ENCODE results near the gene MUCL3. TPM values are rescaled to one million over a fixed set of nuclear protein-coding genes. Genes with fewer than 3 reads are reported as not detected.

Gene MUCL3
- polyA plus RNA-seq, 1 donor (not counting 4 experiments of a cell fraction or from before 2014, with no cell fraction given), result not detected

DNA sequence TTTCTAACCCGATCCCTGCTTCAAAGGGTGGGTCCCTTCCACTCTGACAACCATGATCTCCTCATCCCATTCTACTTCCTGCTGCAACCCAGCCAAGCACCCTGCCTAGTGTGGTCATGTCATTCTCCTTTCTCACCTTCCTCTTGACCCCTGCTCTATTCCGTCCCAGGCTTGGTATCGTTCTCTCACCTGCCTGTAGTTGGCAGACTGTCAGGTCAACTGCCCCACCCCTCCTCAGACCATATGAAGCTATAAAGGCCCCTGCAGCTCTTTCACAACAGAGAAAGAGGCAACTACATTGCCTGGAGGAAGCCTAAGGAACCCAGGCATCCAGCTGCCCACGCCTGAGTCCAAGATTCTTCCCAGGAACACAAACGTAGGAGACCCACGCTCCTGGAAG, 42.7 kb downstream of the MUCL3 start, which contains the start of gene MUC21:
TSS of gene MUC21 (plus strand) at position 280 of the 400 bp plus-strand sequence. CDS start 241 bp downstream, outside the sequence.
- DNase-seq (ENCODE audit: low read depth, low spot score) (no peak), FAIRE-seq (no peak)
- H3K9ac ChIP-seq (ENCODE audit: control insufficient read depth, extremely low read depth, insufficient read depth, low read length), result no peak within 1 kb of the TSS
- no peaks in the 10 kb centered on the region for H3K27me3 ChIP-seq (ENCODE audit: control insufficient read depth, extremely low read depth, insufficient read depth, low read length)
- peak within 1 kb of the TSS; percentile 76 for H3K4me2 ChIP-seq (ENCODE audit: control insufficient read depth, extremely low read depth, insufficient read depth, low read depth, low read length)
- no peaks in the 10 kb centered on the region for H3K79me2 ChIP-seq (ENCODE audit: control insufficient read depth, insufficient read depth, low read length)
- dilution Hi-C loops (cut with MboI; ENCODE audit: extremely low pct_ligation_motif_present, low sequenced_read_pairs), result no loop called here
- no peaks in the 10 kb centered on the region for H4K20me1 ChIP-seq (ENCODE audit: control insufficient read depth, extremely low read depth, insufficient read depth, low read length)
- no peak within 1 kb of the TSS for H3K4me3 ChIP-seq (ENCODE audit: control insufficient read depth in 2 of 3, extremely low read depth in 1 of 3, insufficient read depth in 2 of 3, low read depth in 1 of 3, low read length in 3 of 3)
- H3K36me3 ChIP-seq (ENCODE audit: control insufficient read depth in 2 of 2, extremely low read depth in 1 of 2, insufficient read depth in 2 of 2, low read length in 2 of 2), result no peaks in the 10 kb centered on the region
- H3K27ac ChIP-seq (ENCODE audit: control insufficient read depth, insufficient read depth, low read length), result no peak within 1 kb of the TSS
- H3K9me1 ChIP-seq (ENCODE audit: control insufficient read depth, extremely low read depth, insufficient read depth, low read length), result no peaks in the 10 kb centered on the region
- no peak within 1 kb of the TSS for H2AFZ ChIP-seq (ENCODE audit: control insufficient read depth, low read length)
- TF ChIP-seq, protein P1, sequence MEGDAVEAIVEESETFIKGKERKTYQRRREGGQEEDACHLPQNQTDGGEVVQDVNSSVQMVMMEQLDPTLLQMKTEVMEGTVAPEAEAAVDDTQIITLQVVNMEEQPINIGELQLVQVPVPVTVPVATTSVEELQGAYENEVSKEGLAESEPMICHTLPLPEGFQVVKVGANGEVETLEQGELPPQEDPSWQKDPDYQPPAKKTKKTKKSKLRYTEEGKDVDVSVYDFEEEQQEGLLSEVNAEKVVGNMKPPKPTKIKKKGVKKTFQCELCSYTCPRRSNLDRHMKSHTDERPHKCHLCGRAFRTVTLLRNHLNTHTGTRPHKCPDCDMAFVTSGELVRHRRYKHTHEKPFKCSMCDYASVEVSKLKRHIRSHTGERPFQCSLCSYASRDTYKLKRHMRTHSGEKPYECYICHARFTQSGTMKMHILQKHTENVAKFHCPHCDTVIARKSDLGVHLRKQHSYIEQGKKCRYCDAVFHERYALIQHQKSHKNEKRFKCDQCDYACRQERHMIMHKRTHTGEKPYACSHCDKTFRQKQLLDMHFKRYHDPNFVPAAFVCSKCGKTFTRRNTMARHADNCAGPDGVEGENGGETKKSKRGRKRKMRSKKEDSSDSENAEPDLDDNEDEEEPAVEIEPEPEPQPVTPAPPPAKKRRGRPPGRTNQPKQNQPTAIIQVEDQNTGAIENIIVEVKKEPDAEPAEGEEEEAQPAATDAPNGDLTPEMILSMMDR (optimal IDR thresholded peaks at IDR 0.05 in 1 of 3, IDR thresholded peaks at IDR 0.05 in 1 of 3, conservative IDR thresholded peaks at IDR 0.05 in 1 of 3; ENCODE audit: extremely low read depth in 1 of 3, insufficient read depth in 2 of 3, low read length in 3 of 3), result no peak
- TF ChIP-seq EZH2 (IDR thresholded peaks at IDR 0.05; ENCODE audit: low read length), result no peak
- H3K9me3 ChIP-seq (ENCODE audit: control insufficient read depth, low read depth, low read length), result no peaks in the 10 kb centered on the region
- H3K4me1 ChIP-seq (ENCODE audit: control insufficient read depth, extremely low read depth, insufficient read depth, low read length), result peaks cover 9% of the 10 kb centered on the region

DNA sequence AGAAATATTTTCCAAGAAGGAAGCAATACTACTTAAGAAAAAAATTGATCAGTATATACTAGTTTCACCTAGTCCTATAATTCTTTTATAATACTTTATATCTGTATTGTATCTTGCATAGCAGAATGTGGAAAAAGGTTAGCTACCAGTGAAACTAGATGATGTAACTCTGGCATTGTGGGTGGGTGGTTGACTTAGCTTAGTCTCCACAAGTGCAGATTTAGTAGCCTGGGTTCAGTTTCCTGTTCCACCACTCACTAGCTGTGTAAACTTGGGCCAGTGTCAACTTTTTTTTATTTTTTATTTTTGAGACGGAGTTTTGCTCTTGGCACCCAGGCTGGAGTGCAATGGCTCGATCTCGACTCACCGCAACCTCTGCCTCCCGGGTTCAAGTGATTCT, 44.7 kb downstream of the MUCL3 start:
- Histone ChIP-seq H3K4me2 (ENCODE audit: control insufficient read depth, extremely low read depth, insufficient read depth, low read depth, low read length) (no peak overlapping the region), H3K9me1 (ENCODE audit: control insufficient read depth, extremely low read depth, insufficient read depth, low read length) (no peaks in the 10 kb centered on the region), H3K36me3 (ENCODE audit: control insufficient read depth in 2 of 2, extremely low read depth in 1 of 2, insufficient read depth in 2 of 2, low read length in 2 of 2) (no peaks in the 10 kb centered on the region), H2AFZ (ENCODE audit: control insufficient read depth, low read length) (no peak overlapping the region), H3K9me3 (ENCODE audit: control insufficient read depth, low read depth, low read length) (no peaks in the 10 kb centered on the region), H3K27me3 (ENCODE audit: control insufficient read depth, extremely low read depth, insufficient read depth, low read length) (peaks cover 5% of the 10 kb centered on the region), H3K27ac (ENCODE audit: control insufficient read depth, insufficient read depth, low read length) (no peak overlapping the region), H3K4me3 (ENCODE audit: control insufficient read depth in 2 of 3, extremely low read depth in 1 of 3, insufficient read depth in 2 of 3, low read depth in 1 of 3, low read length in 3 of 3) (no peak overlapping the region), H4K20me1 (ENCODE audit: control insufficient read depth, extremely low read depth, insufficient read depth, low read length) (no peaks in the 10 kb centered on the region), H3K4me1 (ENCODE audit: control insufficient read depth, extremely low read depth, insufficient read depth, low read length) (peaks cover 9% of the 10 kb centered on the region), H3K9ac (ENCODE audit: control insufficient read depth, extremely low read depth, insufficient read depth, low read length) (no peak overlapping the region), H3K79me2 (ENCODE audit: control insufficient read depth, insufficient read depth, low read length) (no peaks in the 10 kb centered on the region)
- dilution Hi-C loops (cut with MboI; ENCODE audit: extremely low pct_ligation_motif_present, low sequenced_read_pairs), result no loop called here
- TF ChIP-seq, protein P1 (optimal IDR thresholded peaks at IDR 0.05 in 1 of 3, IDR thresholded peaks at IDR 0.05 in 1 of 3, conservative IDR thresholded peaks at IDR 0.05 in 1 of 3; ENCODE audit: extremely low read depth in 1 of 3, insufficient read depth in 2 of 3, low read length in 3 of 3), result no peak
- no peak for TF ChIP-seq EZH2 (IDR thresholded peaks at IDR 0.05; ENCODE audit: low read length)
- FAIRE-seq, result no peak
- DNase-seq (ENCODE audit: low read depth, low spot score), result no peak

Measured in keratinocyte (primary cell).